Calu3 (cell line): ENCODE data around the gene NMUR1. TPM values are rescaled to one million over a fixed set of nuclear protein-coding genes. Genes with fewer than 3 reads are reported as not detected.

ENCODE experiments used
- BruUV-seq: library from RNA; stranded (reverse); fragments of 400-500 nt; replicated peaks from 2 replicates; lab custom pipeline; 2021; lab: Mats Ljungman, UMichigan
- CTCF ChIA-PET: fragments of 300-600 bp; sonication (Branson Sonifier 250); formaldehyde crosslinking; loops from one replicate; lab custom pipeline; 2022; ENCODE audit warnings: antibody characterized with exemption; lab: Charles Lee
- DNase-seq: peaks from one replicate; pipeline ENCODE4 v3.0.0; 2022
- H3K27ac Mint-ChIP-seq: one replicate; pipeline ENCODE4 v1.8.0; 2022; ENCODE audit warnings: mixed read lengths; ENCODE audit not compliant: unreplicated experiment
- H3K27me3 Mint-ChIP-seq: one replicate; pipeline ENCODE4 v1.8.0; 2022; ENCODE audit warnings: mixed read lengths; ENCODE audit not compliant: unreplicated experiment
- H3K36me3 Mint-ChIP-seq: one replicate; pipeline ENCODE4 v1.8.0; 2022; ENCODE audit warnings: mild to moderate bottlenecking, moderate library complexity, mixed read lengths; ENCODE audit not compliant: insufficient read depth, unreplicated experiment
- H3K4me1 Mint-ChIP-seq: one replicate; pipeline ENCODE4 v1.8.0; 2022; ENCODE audit warnings: mild to moderate bottlenecking, low read depth, mixed read lengths; ENCODE audit not compliant: unreplicated experiment
- H3K4me3 Mint-ChIP-seq: one replicate; pipeline ENCODE4 v1.8.0; 2022; ENCODE audit warnings: mild to moderate bottlenecking, low read depth, moderate library complexity, mixed read lengths; ENCODE audit not compliant: unreplicated experiment
- H3K9me3 Mint-ChIP-seq: one replicate; pipeline ENCODE4 v1.8.0; 2022; ENCODE audit warnings: low read depth, mixed read lengths; ENCODE audit not compliant: unreplicated experiment
- CTCF ChIP-seq: fragments of 200-600 bp; IDR thresholded peaks from one replicate; pipeline ENCODE4 v1.8.0; 2022; ENCODE audit warnings: antibody characterized with exemption; ENCODE audit not compliant: unreplicated experiment
- intact Hi-C: fragments of 100-400 bp; cut with micrococcal nuclease; formaldehyde crosslinking; loops from one replicate; pipeline ENCODE4 v1.10.0; 2022; ENCODE audit not compliant: unreplicated experiment
- total RNA-seq: library from RNA; stranded (reverse); gene quantifications from 2 replicates; pipeline ENCODE4 v1.2.3, GENCODE V29; 2022

Gene NMUR1
- total RNA-seq, 1 experiment from 2014 or later = not detected

- CTCF ChIA-PET = no interaction called here
Measured at GRCh38 chr2:231475965-231476364, 54.3 kb downstream of the NMUR1 start.

More at GRCh38 chr2:231475965-231476364, 54.3 kb downstream of the NMUR1 start:
- DNase-seq = no peak
- Mint-ChIP-seq H3K9me3 (no peaks in the 10 kb centered on the region), H3K4me3 (no peak overlapping the region), H3K4me1 (no peaks in the 10 kb centered on the region), H3K27me3 (peaks cover 14% of the 10 kb centered on the region), H3K27ac (no peak overlapping the region), H3K36me3 (no peaks in the 10 kb centered on the region)
- TF ChIP-seq CTCF = no peak
- intact Hi-C loops = no loop called here
- BruUV-seq = no TSS peak

Other genes starting within 250 kb of the NMUR1 start
- 8.9 and 14.4 TPM in 2 replicates for gene B3GNT7, start 134.7 kb downstream of the NMUR1 start, total RNA-seq
- 694 and 719 TPM in 2 replicates for gene NCL, start 66.0 kb downstream of the NMUR1 start, total RNA-seq
- gene TEX44, start 62.4 kb upstream of the NMUR1 start, total RNA-seq = not detected in 2 replicates
- gene PTMA, start 178.1 kb upstream of the NMUR1 start, total RNA-seq = 1,239 and 1,354 TPM in 2 replicates